Measurements from ENCODE around the gene MYO1D. TPM values are rescaled to one million over a fixed set of nuclear protein-coding genes. Genes with fewer than 3 reads are reported as not detected.

The MYO1D gene
- total and polyA plus RNA-seq, 9 donors: 20.9 to 62.2 (median 53.8) TPM

DNA sequence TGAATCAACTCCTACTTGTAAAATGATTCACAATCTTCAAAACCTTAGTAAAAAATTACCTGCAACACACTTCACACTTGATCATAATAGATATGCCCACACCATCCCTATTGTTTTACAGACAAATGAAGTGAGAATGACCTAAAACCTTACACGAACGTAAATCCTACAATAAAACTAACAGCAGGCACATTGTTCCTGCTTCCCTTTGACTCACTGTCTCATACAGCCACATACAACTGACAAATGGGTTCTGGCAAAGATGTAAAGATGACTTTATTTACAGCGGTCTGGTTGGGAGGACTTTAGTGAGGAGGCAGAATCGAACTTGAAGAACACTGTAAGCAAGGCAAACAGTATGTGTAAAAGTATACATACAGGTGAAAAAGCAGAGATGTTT, 188.7 kb downstream of the MYO1D start:
- no peaks in the 10 kb centered on the region for H3K36me3 ChIP-seq
- H3K27me3 ChIP-seq: no peaks in the 10 kb centered on the region
- no peaks in the 10 kb centered on the region for H3K4me1 ChIP-seq (ENCODE audit: insufficient read depth)
- no peak for DNase-seq
- intact Hi-C loops (cut with DNase I): no loop called here
- no peak overlapping the region for H3K4me3 ChIP-seq
- TF ChIP-seq, protein P1, sequence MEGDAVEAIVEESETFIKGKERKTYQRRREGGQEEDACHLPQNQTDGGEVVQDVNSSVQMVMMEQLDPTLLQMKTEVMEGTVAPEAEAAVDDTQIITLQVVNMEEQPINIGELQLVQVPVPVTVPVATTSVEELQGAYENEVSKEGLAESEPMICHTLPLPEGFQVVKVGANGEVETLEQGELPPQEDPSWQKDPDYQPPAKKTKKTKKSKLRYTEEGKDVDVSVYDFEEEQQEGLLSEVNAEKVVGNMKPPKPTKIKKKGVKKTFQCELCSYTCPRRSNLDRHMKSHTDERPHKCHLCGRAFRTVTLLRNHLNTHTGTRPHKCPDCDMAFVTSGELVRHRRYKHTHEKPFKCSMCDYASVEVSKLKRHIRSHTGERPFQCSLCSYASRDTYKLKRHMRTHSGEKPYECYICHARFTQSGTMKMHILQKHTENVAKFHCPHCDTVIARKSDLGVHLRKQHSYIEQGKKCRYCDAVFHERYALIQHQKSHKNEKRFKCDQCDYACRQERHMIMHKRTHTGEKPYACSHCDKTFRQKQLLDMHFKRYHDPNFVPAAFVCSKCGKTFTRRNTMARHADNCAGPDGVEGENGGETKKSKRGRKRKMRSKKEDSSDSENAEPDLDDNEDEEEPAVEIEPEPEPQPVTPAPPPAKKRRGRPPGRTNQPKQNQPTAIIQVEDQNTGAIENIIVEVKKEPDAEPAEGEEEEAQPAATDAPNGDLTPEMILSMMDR (IDR thresholded peaks at IDR 0.05): no peak
- no peak for TF ChIP-seq EP300 (IDR thresholded peaks at IDR 0.05)
- TF ChIP-seq POLR2A (IDR thresholded peaks at IDR 0.05): no peak
- WGBS, 3 donors: 69 to 74% (median 71%) methylated on average over 4 of the region's 4 CpGs
- peaks cover 0 to 7% of the 10 kb centered on the region in 2 donors for H3K9me3 ChIP-seq
- no peak overlapping the region for H3K27ac ChIP-seq

DNA sequence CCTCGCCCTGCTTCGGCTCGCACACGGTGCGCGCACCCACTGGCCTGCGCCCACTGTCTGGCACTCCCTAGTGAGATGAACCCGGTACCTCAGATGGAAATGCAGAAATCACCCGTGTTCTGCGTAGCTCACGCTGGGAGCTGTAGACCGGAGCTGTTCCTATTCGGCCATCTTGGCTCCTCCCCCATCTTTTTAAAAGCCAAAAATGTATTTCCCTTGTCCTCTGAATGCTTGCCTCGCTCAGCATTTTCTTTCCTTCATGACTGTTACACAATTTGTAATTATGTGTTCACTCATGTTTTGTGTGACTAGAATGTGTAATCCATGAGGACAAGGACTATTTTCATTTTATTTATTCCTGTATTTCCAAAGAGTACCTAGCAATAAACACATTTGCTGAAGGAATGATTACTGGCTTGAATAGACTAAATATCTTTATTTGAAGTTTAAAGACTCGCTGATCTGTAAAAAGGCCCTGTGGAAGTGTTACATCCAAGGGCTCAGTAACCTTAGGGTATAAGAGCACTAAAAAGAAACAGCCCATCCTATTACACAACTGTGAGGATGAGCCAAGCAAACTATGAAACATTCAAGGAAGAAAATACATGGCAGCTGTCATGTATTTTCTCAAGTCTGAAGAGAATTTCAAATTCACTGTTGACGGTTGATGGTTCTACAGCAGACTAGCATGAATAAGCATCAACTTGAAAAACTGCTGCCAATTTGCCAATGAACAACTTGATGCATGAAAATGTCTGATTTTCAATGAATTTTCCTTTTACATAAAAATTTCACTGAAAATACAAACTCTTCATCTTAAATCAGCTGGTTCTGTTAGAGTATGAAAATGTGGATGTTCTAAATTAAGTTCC, 192.6 kb downstream of the MYO1D start:
- Histone ChIP-seq H3K27ac (no peak overlapping the region), H3K9me3 (peaks cover 0 to 7% of the 10 kb centered on the region in 2 donors), H3K36me3 (no peaks in the 10 kb centered on the region), H3K4me1 (ENCODE audit: insufficient read depth) (no peaks in the 10 kb centered on the region), H3K4me3 (no peak overlapping the region), H3K27me3 (no peaks in the 10 kb centered on the region)
- WGBS, 3 donors: 93 to 95% (median 93%) methylated on average over 10 to 16 of the region's 16 CpGs
- TF ChIP-seq EP300 (IDR thresholded peaks at IDR 0.05): no peak
- no peak for TF ChIP-seq POLR2A (IDR thresholded peaks at IDR 0.05)
- TF ChIP-seq, protein P1 (IDR thresholded peaks at IDR 0.05): no peak
- DNase-seq: no peak
- intact Hi-C loops (cut with DNase I): no loop called here

DNA sequence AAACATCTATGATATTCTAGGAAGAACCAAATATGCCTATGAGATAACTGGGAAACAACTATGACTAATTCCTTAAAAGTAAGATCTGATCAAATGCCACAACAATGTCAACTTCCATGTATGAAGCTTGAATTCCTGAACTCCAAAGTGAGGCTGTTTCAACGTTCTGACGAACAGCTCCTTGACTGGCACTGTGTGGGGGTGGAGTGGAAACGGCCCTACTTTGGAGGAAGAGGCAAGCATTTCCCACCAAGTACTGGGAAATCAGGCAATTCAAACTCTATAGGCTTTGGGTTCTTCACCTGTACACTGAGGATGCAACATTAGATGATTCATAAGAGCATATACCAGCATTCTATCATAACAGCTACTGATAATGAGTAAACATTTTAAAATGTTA, 203.0 kb downstream of the MYO1D start:
- H3K27ac ChIP-seq: no peak overlapping the region
- intact Hi-C loops (cut with DNase I): no loop called here

DNA sequence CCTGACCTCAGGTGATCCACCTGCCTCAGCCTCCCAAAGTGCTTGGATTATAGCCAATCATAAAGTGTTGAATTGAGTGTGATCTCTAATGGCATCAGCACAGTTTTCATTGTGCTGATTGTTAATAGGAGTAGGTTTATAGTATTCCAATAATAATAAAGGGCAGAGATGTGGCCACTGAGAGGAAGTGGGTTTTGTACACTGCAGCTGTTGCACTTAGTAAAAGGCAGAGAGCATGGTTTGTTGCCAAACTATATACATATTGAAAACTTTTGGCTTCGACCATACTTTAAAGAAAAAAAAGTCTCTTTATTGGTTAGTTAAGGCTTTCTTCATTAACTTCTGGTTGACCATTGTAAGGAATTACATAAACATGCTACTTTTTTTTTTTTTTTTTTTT, 204.2 kb downstream of the MYO1D start:
- Histone ChIP-seq H3K27ac (no peak overlapping the region), H3K9me3 (no peaks in the 10 kb centered on the region), H3K27me3 (no peaks in the 10 kb centered on the region), H3K4me1 (ENCODE audit: insufficient read depth) (no peaks in the 10 kb centered on the region), H3K36me3 (no peaks in the 10 kb centered on the region), H3K4me3 (no peak overlapping the region)
- no peak for DNase-seq
- TF ChIP-seq POLR2A (IDR thresholded peaks at IDR 0.05): no peak
- TF ChIP-seq, protein P1 (IDR thresholded peaks at IDR 0.05): no peak
- no peak for TF ChIP-seq EP300 (IDR thresholded peaks at IDR 0.05)
- WGBS, 3 donors: 32 to 52% (median 46%) methylated on average over 1 of the region's 1 CpG
- intact Hi-C loops (cut with DNase I): no loop called here

More for the DNA sequence above, 203.0 kb downstream of the MYO1D start:
- Histone ChIP-seq H3K27me3 (no peaks in the 10 kb centered on the region), H3K4me3 (no peak overlapping the region), H3K9me3 (no peaks in the 10 kb centered on the region), H3K4me1 (ENCODE audit: insufficient read depth) (no peaks in the 10 kb centered on the region), H3K36me3 (no peaks in the 10 kb centered on the region)
- WGBS, 3 donors: 75 to 81% (median 77%) methylated on average over 3 of the region's 3 CpGs
- TF ChIP-seq EP300 (IDR thresholded peaks at IDR 0.05) (no peak), POLR2A (IDR thresholded peaks at IDR 0.05) (no peak)
- TF ChIP-seq, protein P1 (IDR thresholded peaks at IDR 0.05): no peak
- no peak for DNase-seq
